Measurements from ENCODE around the gene IGF1R. TPM values are rescaled to one million over a fixed set of nuclear protein-coding genes. Genes with fewer than 3 reads are reported as not detected.

IGF1R gene
- total RNA-seq, 4 donors from 2014 or later, result 59.6 to 172 (median 88.5) TPM

- no peak for TF ChIP-seq POLR2A (IDR thresholded peaks at IDR 0.05)
- TF ChIP-seq CTCF (IDR thresholded peaks at IDR 0.05), result no peak
- 94 to 98% methylated on average over 5 of the region's 5 CpGs for WGBS, 2 donors
- intact Hi-C loops (cut with DNase I; ENCODE audit: low total_unique reads), result no loop called here
- DNase-seq (ENCODE audit: low spot score in 2 of 2), result no peak
- no peak overlapping the region for H3K4me3 ChIP-seq (ENCODE audit: low read depth, poor library complexity, severe bottlenecking)
These were observed 69.0 kb downstream of the IGF1R start for GRCh38 chr15:98717371-98717770.

GRCh38 chr15:98717942-98718341 is 69.6 kb downstream of the IGF1R start:
- WGBS, 2 donors, result 87% methylated on average over 11 of the region's 11 CpGs
- no peak overlapping the region for H3K4me3 ChIP-seq (ENCODE audit: low read depth, poor library complexity, severe bottlenecking)
- intact Hi-C loops (cut with DNase I; ENCODE audit: low total_unique reads), result no loop called here
- no peak for DNase-seq (ENCODE audit: low spot score in 2 of 2)
- TF ChIP-seq POLR2A (IDR thresholded peaks at IDR 0.05) (no peak), CTCF (IDR thresholded peaks at IDR 0.05) (no peak)

- no peak for TF ChIP-seq POLR2A (IDR thresholded peaks at IDR 0.05)
- no peak for TF ChIP-seq CTCF (IDR thresholded peaks at IDR 0.05)
- 57 to 58% methylated on average over 10 of the region's 10 CpGs for WGBS, 2 donors
- no peak for DNase-seq (ENCODE audit: low spot score in 2 of 2)
- no peak overlapping the region for H3K4me3 ChIP-seq (ENCODE audit: low read depth, poor library complexity, severe bottlenecking)
- intact Hi-C loops (cut with DNase I; ENCODE audit: low total_unique reads), result no loop called here
These were observed 70.2 kb downstream of the IGF1R start for GRCh38 chr15:98718426-98719136.

- no peak for DNase-seq (ENCODE audit: low spot score in 2 of 2)
- no peak overlapping the region for H3K4me3 ChIP-seq (ENCODE audit: low read depth, poor library complexity, severe bottlenecking)
- intact Hi-C loops (cut with DNase I; ENCODE audit: low total_unique reads), result no loop called here
- TF ChIP-seq CTCF (IDR thresholded peaks at IDR 0.05) (no peak), POLR2A (IDR thresholded peaks at IDR 0.05) (no peak)
- WGBS, 2 donors, result 87 to 88% methylated on average over 5 of the region's 5 CpGs
These were observed 70.9 kb downstream of the IGF1R start for GRCh38 chr15:98719137-98719740.

- TF ChIP-seq POLR2A (IDR thresholded peaks at IDR 0.05), result no peak
- TF ChIP-seq CTCF (IDR thresholded peaks at IDR 0.05), result no peak
- no peak for DNase-seq (ENCODE audit: low spot score in 2 of 2)
- H3K4me3 ChIP-seq (ENCODE audit: low read depth, poor library complexity, severe bottlenecking), result no peak overlapping the region
- 91 to 98% methylated on average over 6 of the region's 6 CpGs for WGBS, 2 donors
- intact Hi-C loops (cut with DNase I; ENCODE audit: low total_unique reads), result no loop called here
These were observed 71.7 kb downstream of the IGF1R start for GRCh38 chr15:98720031-98720430.
